Esophagus muscularis mucosa (tissue), 4 donors: ENCODE data around the gene C6orf52.

Source experiments
- EP300 ChIP-seq: sonication (generic); formaldehyde crosslinking; IDR thresholded peaks from one replicate; pipeline ENCODE4 v1.6.1; 2017; ENCODE audit warnings: antibody characterized with exemption
- POLR2AphosphoS5 ChIP-seq, 2 donors: sonication (generic); formaldehyde crosslinking; IDR thresholded peaks; one replicate each; pipeline ENCODE4 v1.6.1; 2017; ENCODE audit warnings: antibody characterized with exemption in 2 of 2
- TF ChIP-seq, protein P1 (sequence below), 3 experiments: fragments of 200-600 bp in 2 of 3; fragments of 450-650 bp in 1 of 3; sonication (generic) in 2 of 3; IDR thresholded peaks; one replicate each; pipeline ENCODE4 v1.5.1; 2017 to 2019; ENCODE audit warnings: antibody characterized with exemption in 3 of 3, mild to moderate bottlenecking in 2 of 3, moderate library complexity in 1 of 3

DNA sequence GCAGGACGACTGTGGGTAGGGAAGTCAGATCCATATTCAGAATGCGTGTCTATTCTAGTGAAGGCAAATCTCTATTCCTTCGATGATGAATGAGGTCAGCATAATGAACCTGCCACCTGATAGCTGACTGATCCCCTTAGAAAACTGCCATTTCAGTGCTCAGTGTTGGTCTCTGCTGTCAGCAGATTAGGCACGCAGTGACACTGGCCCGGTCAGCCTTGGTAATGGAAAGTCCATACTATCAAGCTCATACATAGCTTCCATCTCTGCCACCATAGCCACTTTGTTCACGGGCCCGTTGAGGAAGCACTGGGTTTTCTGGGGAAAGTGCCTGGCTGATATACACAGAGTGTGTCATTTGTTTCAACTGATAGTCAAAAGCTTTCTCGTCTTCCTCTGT is 54.0 kb downstream of the C6orf52 start:
- TF ChIP-seq, protein P1, sequence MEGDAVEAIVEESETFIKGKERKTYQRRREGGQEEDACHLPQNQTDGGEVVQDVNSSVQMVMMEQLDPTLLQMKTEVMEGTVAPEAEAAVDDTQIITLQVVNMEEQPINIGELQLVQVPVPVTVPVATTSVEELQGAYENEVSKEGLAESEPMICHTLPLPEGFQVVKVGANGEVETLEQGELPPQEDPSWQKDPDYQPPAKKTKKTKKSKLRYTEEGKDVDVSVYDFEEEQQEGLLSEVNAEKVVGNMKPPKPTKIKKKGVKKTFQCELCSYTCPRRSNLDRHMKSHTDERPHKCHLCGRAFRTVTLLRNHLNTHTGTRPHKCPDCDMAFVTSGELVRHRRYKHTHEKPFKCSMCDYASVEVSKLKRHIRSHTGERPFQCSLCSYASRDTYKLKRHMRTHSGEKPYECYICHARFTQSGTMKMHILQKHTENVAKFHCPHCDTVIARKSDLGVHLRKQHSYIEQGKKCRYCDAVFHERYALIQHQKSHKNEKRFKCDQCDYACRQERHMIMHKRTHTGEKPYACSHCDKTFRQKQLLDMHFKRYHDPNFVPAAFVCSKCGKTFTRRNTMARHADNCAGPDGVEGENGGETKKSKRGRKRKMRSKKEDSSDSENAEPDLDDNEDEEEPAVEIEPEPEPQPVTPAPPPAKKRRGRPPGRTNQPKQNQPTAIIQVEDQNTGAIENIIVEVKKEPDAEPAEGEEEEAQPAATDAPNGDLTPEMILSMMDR (IDR thresholded peaks at IDR 0.05) = no peak
- TF ChIP-seq POLR2AphosphoS5 (IDR thresholded peaks at IDR 0.05) (no peak), EP300 (no peak)
